Neuronal stem cell (in vitro differentiated cells): Measurements from ENCODE around the gene LMF2. TPM values are rescaled to one million over a fixed set of nuclear protein-coding genes. Genes with fewer than 3 reads are reported as not detected.
A peak's percentile ranks its signal among the peaks of the same experiment; 100 is the strongest.

Experiments used
- DNase-seq: peaks from one replicate; pipeline ENCODE4 v3.0.0-alpha.2; 2013; ENCODE audit warnings: low spot score
- H2AFZ ChIP-seq: one replicate; pipeline ENCODE4 v1.6.1; 2013; ENCODE audit warnings: mild to moderate bottlenecking, low read length, inconsistent platforms
- H2AK5ac ChIP-seq: 2 replicates; pipeline ENCODE4 v1.6.1; 2013; ENCODE audit warnings: low read depth, mild to moderate bottlenecking, inconsistent platforms, low read length, moderate library complexity, mixed read lengths
- H2BK120ac ChIP-seq: 2 replicates; pipeline ENCODE4 v1.6.1; 2013; ENCODE audit warnings: low read depth, mild to moderate bottlenecking, inconsistent platforms, low read length, moderate library complexity, mixed read lengths
- H2BK12ac ChIP-seq: one replicate; pipeline ENCODE4 v1.6.1; 2013; ENCODE audit warnings: low read length, inconsistent platforms
- H2BK15ac ChIP-seq: 2 replicates; pipeline ENCODE4 v1.6.1; 2013; ENCODE audit warnings: mild to moderate bottlenecking, low read length, inconsistent platforms, mixed read lengths
- H2BK5ac ChIP-seq: one replicate; pipeline ENCODE4 v1.6.1; 2013; ENCODE audit warnings: inconsistent platforms, mild to moderate bottlenecking, low read length, moderate library complexity
- H3K14ac ChIP-seq: one replicate; pipeline ENCODE4 v1.6.1; 2013; ENCODE audit warnings: low read length, inconsistent platforms
- H3K18ac ChIP-seq: 2 replicates; pipeline ENCODE4 v1.6.1; 2013; ENCODE audit warnings: low read length, inconsistent platforms
- H3K23ac ChIP-seq: 2 replicates; pipeline ENCODE4 v1.6.1; 2013; ENCODE audit warnings: low read depth, mild to moderate bottlenecking, mixed read lengths, low read length, inconsistent platforms; ENCODE audit not compliant: poor library complexity
- H3K27ac ChIP-seq: replicated peaks from 3 replicates; pipeline ENCODE4 v1.5.1; 2013; ENCODE audit warnings: low read length, inconsistent platforms
- H3K27me3 ChIP-seq, 3 experiments: 2 replicates each; pipeline ENCODE4 v1.6.1; 2013; ENCODE audit warnings: low read length in 3 of 3, mild to moderate bottlenecking in 2 of 3, inconsistent platforms in 1 of 3, low read depth in 1 of 3, mixed read lengths in 1 of 3, moderate library complexity in 1 of 3; ENCODE audit not compliant: control insufficient read depth in 3 of 3, insufficient read depth in 3 of 3
- H3K36me3 ChIP-seq, 2 donors: replicated peaks in 1 of 2; 2 replicates each; pipeline ENCODE4 v1.6.1; 2013; ENCODE audit warnings: low read length in 2 of 2; ENCODE audit not compliant: control insufficient read depth in 2 of 2, insufficient read depth in 2 of 2
- H3K4ac ChIP-seq: 2 replicates; pipeline ENCODE4 v1.6.1; 2013; ENCODE audit warnings: inconsistent platforms, mild to moderate bottlenecking, low read length, moderate library complexity
- H3K4me1 ChIP-seq, 2 donors: 1 replicate in 1 of 2; 2 replicates in 1 of 2; pipeline ENCODE4 v1.6.1; 2013; ENCODE audit warnings: low read length in 2 of 2, low read depth in 1 of 2; ENCODE audit not compliant: control insufficient read depth in 2 of 2, insufficient read depth in 1 of 2
- H3K4me2 ChIP-seq: one replicate; pipeline ENCODE4 v1.6.1; 2013; ENCODE audit warnings: mild to moderate bottlenecking, low read length, inconsistent platforms; ENCODE audit not compliant: insufficient read depth, poor library complexity, severe bottlenecking
- H3K4me3 ChIP-seq, 2 donors: 2 replicates each; pipeline ENCODE4 v1.5.1; 2013; ENCODE audit warnings: low read length in 2 of 2, mild to moderate bottlenecking in 2 of 2, inconsistent platforms in 1 of 2, moderate library complexity in 1 of 2
- H3K79me1 ChIP-seq: one replicate; pipeline ENCODE4 v1.6.1; 2013; ENCODE audit warnings: low read depth, mild to moderate bottlenecking, inconsistent platforms, low read length, moderate library complexity
- H3K9ac ChIP-seq: one replicate; pipeline ENCODE4 v1.6.1; 2013; ENCODE audit warnings: mild to moderate bottlenecking, low read depth, low read length, inconsistent platforms; ENCODE audit not compliant: poor library complexity
- H3K9me3 ChIP-seq, 2 donors: replicated peaks in 1 of 2; 2 replicates each; pipeline versions ENCODE3 to v1.6.1; 2013; ENCODE audit warnings: low read length in 2 of 2, mild to moderate bottlenecking in 2 of 2, inconsistent platforms in 1 of 2, low read depth in 1 of 2, mixed read lengths in 1 of 2, moderate library complexity in 1 of 2; ENCODE audit not compliant: control insufficient read depth in 2 of 2, insufficient read depth in 1 of 2
- H4K8ac ChIP-seq: one replicate; pipeline ENCODE4 v1.6.1; 2013; ENCODE audit warnings: low read depth, mild to moderate bottlenecking, inconsistent platforms, low read length, moderate library complexity
- H4K91ac ChIP-seq: one replicate; pipeline ENCODE4 v1.6.1; 2013; ENCODE audit warnings: low read length, low read depth, mild to moderate bottlenecking, inconsistent platforms; ENCODE audit not compliant: poor library complexity
- WGBS, 2 donors: extraction: QIAGEN DNeasy Blood & Tissue Kit; methylation state at CpG; one replicate each; pipeline ENCODE4 v1.1.7; 2013; ENCODE audit warnings: missing lambda C conversion rate in 2 of 2, mixed read lengths in 1 of 2; ENCODE audit not compliant: insufficient read length in 2 of 2, insufficient replicate concordance in 1 of 2; ENCODE audit errors: extremely low coverage in 2 of 2; 5-methylcytosine and 5-hydroxymethylcytosine counted together
- polyA plus RNA-seq, 2 experiments: library from polyadenylated mRNA; stranded (reverse); fragments of 200-250 nt; gene quantifications; one replicate each; pipeline ENCODE4 v1.2.3, GENCODE V29; 2013

Gene LMF2
- polyA plus RNA-seq (2013, experiment 1 of 2) = 29.8 TPM
- polyA plus RNA-seq (2013, experiment 2 of 2) = 30.2 TPM

- peaks cover 0 to 2% (median 0%) of the 10 kb centered on the region in 3 experiments for H3K27me3 ChIP-seq
- H4K8ac ChIP-seq = peak within 1 kb of the TSS; percentile 48
- H2BK120ac ChIP-seq = no peak within 1 kb of the TSS
- peak within 1 kb of the TSS; percentile 98 for H3K23ac ChIP-seq
- peak within 1 kb of the TSS; percentile 71 for H2AK5ac ChIP-seq
- peak within 1 kb of the TSS; percentile 75 for H2BK5ac ChIP-seq
- peak within 1 kb of the TSS; percentile 69 for H3K27ac ChIP-seq
- peak within 1 kb of the TSS; percentile 100 for H3K18ac ChIP-seq
- peak within 1 kb of the TSS; percentile 77 for H3K4me2 ChIP-seq
- DNase-seq = no peak
- peak within 1 kb of the TSS; percentile 94 for H2BK12ac ChIP-seq
- H3K9me3 ChIP-seq = no peaks in the 10 kb centered on the region
- H3K14ac ChIP-seq = peak within 1 kb of the TSS; percentile 99
- H3K4me1 ChIP-seq = peaks cover 9 to 12% of the 10 kb centered on the region in 2 donors
- H3K36me3 ChIP-seq = peaks cover 20 to 44% of the 10 kb centered on the region in 2 donors
- peak within 1 kb of the TSS; percentile 100 for H3K9ac ChIP-seq
- peak within 1 kb of the TSS; percentile 93 for H3K4ac ChIP-seq
- no peak within 1 kb of the TSS for H4K91ac ChIP-seq
- WGBS, 2 donors = no CpG with 5 or more reads among the region's 62 CpGs
- H3K4me3 ChIP-seq = peak within 1 kb of the TSS; percentile 97 to 98
- peak within 1 kb of the TSS; percentile 3 for H2BK15ac ChIP-seq
- peaks cover 22% of the 10 kb centered on the region for H3K79me1 ChIP-seq
- H2AFZ ChIP-seq = peak within 1 kb of the TSS; percentile 99
These were observed at the start of gene LMF2 for GRCh38 chr22:50507421-50507990. Gene LMF2 (minus strand): TSS chr22:50507702. CDS start chr22:50507675, 27 bp downstream.

DNA sequence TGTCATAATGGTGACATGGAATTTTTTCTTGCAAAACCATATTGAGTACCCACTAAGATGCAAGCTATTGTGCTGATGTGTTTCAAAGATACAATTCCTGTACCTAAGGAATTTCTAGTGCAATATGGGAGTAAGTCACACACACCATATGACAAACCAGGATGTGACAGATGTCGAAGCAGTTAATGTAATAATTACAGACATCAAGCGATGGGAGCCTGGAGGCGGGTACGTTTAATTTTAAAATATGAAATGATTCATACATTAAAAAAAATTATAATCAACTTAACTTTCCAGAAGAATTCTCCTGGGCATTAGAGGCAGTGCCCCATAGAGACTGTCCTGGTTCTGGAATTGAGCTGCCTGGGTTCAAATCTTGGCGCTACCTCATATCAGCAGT lies 49.2 kb upstream of the LMF2 start:
- Histone ChIP-seq H4K91ac (no peak overlapping the region), H3K27me3 (peaks cover 0 to 22% (median 0%) of the 10 kb centered on the region in 3 experiments), H3K9me3 (no peaks in the 10 kb centered on the region), H3K4me2 (no peak overlapping the region), H3K14ac (no peak overlapping the region), H2AFZ (no peak overlapping the region), H3K27ac (no peak overlapping the region), H2AK5ac (no peak overlapping the region), H3K9ac (no peak overlapping the region), H3K18ac (no peak overlapping the region), H3K4me3 (no peak overlapping the region), H3K79me1 (peaks cover 1% of the 10 kb centered on the region), H2BK120ac (no peak overlapping the region), H2BK5ac (no peak overlapping the region), H3K23ac (no peak overlapping the region), H4K8ac (no peak overlapping the region), H3K4ac (no peak overlapping the region), H3K36me3 (no peaks in the 10 kb centered on the region), H2BK15ac (no peak overlapping the region), H3K4me1 (no peaks in the 10 kb centered on the region), H2BK12ac (no peak overlapping the region)
- WGBS, 2 donors = no CpG with 5 or more reads among the region's 5 CpGs
- no peak for DNase-seq

DNA sequence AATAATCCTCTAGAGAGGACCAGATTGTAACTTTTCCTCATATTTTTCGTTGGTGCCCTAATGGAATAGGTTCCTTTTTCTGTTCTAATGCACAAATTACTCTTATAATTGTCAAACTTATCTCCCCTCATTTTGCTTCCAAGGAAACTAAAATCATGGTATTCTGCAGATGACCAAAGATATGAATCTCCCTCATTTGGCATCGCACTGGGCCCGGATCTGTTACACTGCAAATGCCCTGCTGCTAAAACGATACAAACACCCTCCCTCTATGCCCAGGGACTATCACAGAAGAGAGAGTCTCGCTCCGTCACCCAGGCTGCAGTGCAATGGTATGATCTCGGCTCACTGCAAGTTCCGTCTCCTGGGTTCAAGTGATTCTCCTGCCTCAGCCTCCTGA lies 45.8 kb upstream of the LMF2 start:
- Histone ChIP-seq H4K91ac (no peak overlapping the region), H4K8ac (no peak overlapping the region), H2BK120ac (no peak overlapping the region), H3K9me3 (no peaks in the 10 kb centered on the region), H3K4me1 (no peaks in the 10 kb centered on the region), H2BK5ac (no peak overlapping the region), H2BK15ac (no peak overlapping the region), H3K4ac (no peak overlapping the region), H3K4me2 (no peak overlapping the region), H3K4me3 (no peak overlapping the region), H3K27me3 (peaks cover 0 to 21% (median 0%) of the 10 kb centered on the region in 3 experiments), H2BK12ac (no peak overlapping the region), H3K23ac (no peak overlapping the region), H3K14ac (no peak overlapping the region), H2AK5ac (no peak overlapping the region), H2AFZ (no peak overlapping the region), H3K79me1 (no peaks in the 10 kb centered on the region), H3K9ac (no peak overlapping the region), H3K27ac (no peak overlapping the region), H3K18ac (no peak overlapping the region), H3K36me3 (no peaks in the 10 kb centered on the region)
- WGBS, 2 donors = no CpG with 5 or more reads among the region's 8 CpGs
- no peak for DNase-seq

GRCh38 chr22:50551160-50551752 lies 43.8 kb upstream of the LMF2 start:
- WGBS, 2 donors = no CpG with 5 or more reads among the region's 11 CpGs
- Histone ChIP-seq H3K79me1 (no peaks in the 10 kb centered on the region), H3K27me3 (peaks cover 0 to 21% (median 0%) of the 10 kb centered on the region in 3 experiments)

More at GRCh38 chr22:50551160-50551752, 43.8 kb upstream of the LMF2 start:
- Histone ChIP-seq H3K36me3 (no peaks in the 10 kb centered on the region), H2BK12ac (no peak overlapping the region), H4K8ac (no peak overlapping the region), H2BK5ac (no peak overlapping the region), H3K4ac (no peak overlapping the region), H3K4me1 (no peaks in the 10 kb centered on the region), H3K4me3 (no peak overlapping the region), H3K9ac (no peak overlapping the region), H3K14ac (no peak overlapping the region), H3K27ac (no peak overlapping the region), H3K4me2 (no peak overlapping the region), H4K91ac (no peak overlapping the region), H2BK15ac (no peak overlapping the region), H3K9me3 (no peaks in the 10 kb centered on the region), H3K18ac (no peak overlapping the region), H2AFZ (no peak overlapping the region), H2AK5ac (no peak overlapping the region), H2BK120ac (no peak overlapping the region), H3K23ac (peak overlapping the region; percentile 18)
- DNase-seq = no peak
